NCI-H2171 (cell line): ENCODE results near the gene ARHGEF7.

ENCODE experiments used
- DNase-seq: peaks from one replicate; lab custom pipeline; 2025; lab: John Stamatoyannopoulos, UW

ARHGEF7 gene

DNA sequence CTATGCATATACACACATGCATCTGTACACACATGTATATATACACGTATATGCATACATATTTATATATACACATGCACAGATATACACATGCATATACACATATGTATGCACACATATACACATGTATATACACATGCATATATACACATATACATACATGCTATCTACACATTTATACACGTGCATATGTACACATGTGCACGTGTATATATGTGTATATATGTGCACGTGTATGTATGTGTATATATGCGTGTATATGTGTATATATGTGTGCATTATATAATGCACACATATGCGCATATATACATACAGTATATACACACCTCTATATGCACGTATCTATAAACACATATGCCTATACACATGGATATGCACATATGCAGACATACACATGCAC, 17.8 kb downstream of the ARHGEF7 start:
- DNase-seq: no peak

DNA sequence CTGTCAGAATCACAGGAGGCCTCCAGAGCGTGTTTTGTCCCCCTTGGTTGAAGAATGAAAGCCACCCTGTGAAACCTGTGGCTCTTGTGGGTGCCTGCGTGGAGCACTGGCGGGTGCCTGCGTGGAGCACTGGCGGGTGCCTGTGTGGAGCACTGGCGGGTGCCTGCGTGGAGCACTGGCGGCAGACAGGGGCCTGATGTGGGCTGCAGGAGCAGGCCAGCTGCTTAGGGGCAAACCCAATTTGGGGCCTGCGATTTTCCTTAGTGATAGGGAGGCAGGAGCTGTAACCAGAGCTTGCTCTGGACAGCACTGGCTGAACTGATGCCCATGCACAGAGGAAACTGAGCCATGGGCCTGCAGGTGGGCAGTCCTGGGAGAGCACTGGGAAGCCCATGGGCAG, 24.3 kb downstream of the ARHGEF7 start:
- DNase-seq: no peak

DNA sequence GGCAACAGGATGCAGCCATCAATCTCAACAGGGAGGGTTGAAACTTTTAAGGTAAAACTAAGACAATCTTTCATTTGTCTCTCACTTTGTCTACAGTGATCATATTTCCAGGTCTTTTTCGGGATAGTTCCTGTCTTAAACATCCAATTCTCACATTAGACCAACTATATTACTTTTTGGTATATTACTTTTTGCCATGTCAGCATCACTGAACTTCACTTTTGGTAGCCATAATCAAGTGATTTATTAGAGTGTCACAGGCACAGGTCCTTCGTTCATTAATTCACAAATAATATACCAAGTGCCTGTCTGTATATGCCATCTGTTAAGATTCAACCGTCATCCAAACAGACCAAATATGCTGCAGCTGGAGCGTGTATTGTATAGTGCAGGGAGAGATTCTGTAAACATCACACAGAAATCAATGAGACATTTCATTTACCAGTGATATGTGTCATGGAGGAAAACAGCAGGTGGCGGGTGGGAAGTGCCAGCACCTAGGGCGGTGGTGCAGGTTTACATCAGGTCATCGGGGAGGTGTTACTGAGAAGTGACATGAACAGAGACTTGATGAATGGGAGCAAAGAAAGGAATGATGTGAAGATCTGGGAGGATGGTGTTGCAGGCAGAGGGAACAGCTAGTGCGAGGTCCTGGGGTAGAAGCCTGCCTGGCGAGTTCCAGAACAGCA, 24.9 kb downstream of the ARHGEF7 start:
- peak; percentile 77 for DNase-seq

DNA sequence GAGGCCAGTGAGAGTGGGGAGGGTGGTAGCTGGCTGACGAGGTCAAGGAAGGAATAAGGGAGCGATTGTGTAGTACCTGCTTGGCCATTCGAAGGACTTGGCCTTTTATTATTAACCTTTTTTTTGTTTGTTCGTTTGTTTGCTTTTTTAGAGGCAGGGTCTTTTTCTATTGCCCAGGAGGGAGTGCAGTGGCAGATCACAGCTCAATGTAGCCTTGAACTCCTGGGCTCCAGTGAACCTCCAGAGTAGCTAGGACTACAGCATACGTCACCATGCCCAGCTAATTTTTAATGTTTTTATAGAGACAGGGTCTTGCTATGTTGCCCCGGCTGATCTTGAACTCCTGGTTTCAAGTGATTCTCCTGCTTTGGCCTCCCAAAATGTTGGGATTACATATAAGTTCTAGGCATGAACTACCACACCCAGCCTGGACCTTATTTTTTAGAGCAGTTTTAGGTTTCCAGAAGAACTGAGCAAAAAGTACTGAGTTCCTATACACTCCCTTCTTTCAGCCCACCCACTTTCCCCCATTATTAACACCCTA, 25.5 kb downstream of the ARHGEF7 start:
- DNase-seq: no peak

DNA sequence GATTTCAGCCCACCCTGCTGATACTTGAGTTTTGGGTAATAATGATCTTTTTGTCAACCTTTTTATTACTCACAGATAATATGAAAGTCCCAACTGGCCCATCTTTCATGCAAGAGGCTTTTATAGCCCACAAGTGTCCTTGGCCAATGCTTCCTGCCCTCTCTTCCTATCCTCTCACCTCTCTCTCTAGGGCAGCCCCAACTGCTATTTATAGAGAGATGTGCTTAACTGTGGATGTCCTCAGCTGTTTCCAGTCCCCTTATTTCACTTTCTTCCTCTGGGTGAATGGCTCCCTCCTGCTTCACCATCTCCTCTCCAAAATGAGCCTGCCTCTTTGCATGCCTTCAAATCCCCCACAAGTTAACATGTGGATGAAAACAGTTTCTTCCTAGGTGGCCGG, 27.4 kb downstream of the ARHGEF7 start:
- DNase-seq: no peak

DNA sequence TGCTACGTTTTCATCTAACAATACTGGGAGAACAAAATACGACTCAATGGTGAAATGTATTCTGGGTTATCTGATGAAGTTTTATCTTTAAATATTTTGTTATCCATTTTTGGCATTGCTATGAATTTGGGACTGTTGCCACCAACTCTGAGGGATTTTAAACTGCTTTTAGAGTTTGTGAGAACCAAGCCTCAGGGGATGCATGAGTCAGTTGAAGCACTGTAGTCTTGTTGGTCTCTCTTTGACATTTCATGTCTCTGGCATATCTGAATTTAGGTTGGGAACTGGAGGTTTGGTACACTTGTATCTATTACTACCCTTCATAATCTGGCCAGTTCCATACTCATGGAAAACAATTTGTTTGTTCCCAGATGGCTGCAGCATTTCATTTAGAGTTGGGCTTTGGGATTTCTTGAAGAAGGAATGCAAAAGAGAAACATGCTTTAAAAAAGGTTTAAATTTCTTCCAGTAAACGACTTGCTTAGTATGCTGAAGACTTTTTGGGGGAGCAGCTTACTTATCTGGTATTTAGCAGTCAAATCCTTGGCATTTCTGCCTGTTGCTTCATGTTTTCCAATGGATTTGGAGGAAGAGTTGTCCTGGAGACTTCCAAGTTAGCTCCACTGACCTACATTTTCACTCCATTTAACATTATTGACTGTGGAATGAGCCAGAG, 28.9 kb downstream of the ARHGEF7 start:
- DNase-seq: no peak

DNA sequence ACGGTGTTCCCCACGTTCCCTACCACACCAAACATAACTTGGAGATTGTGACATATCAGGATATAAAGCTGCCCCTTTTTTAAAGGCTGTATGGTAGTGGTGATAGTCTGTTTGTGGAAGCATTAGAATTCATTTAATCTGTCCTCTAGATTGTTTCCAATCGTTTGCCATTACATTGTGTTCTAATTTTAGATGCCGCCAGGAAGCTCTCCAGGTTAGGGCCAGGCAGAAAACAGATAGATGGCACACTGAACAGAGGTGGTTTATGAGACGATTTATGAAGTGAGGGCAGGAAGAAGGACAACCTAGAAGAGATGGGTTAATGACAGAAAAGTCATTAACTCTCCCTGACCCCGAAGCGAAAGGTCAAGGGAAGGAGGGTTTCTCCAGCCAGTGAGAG, 30.0 kb downstream of the ARHGEF7 start:
- DNase-seq: no peak

DNA sequence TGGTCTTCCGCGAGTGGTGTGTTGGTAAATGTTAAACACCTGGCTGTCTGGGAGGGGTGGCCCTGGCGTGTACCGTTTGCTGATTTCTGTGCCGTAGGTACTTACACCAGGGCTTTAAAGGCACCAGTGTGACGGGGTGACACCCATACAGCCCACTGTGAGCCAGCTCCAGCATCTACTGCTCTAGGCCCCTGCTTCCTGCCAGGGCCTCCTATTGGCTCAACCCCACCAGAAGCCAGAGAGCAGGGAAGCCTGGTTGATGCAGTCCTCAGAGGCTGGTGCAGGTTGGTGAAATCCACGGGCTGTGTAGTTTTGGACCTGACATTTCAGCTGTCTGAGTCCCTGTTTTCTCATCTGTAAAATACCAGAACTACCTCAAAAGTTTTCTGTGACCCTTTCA, 30.4 kb downstream of the ARHGEF7 start:
- DNase-seq: no peak

DNA sequence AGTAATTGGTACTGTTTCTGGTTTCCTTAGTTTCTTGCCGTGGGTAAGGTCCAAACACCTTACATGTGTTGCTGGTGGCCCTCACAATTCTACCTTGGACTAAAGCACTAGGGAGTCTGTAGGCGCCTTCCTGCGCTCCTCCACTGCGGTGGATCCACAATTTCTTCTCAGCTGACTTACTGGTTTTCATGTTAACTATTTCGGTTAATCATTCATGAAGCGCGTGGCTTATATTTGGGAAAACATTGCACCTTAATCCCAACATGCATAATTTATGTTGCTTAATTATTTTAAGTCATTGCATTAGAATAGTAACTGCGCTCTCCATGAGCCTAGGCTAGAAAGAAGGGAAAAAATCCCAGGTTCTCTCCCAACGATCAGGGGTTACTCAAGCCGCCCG, 37.7 kb downstream of the ARHGEF7 start:
- no peak for DNase-seq

DNA sequence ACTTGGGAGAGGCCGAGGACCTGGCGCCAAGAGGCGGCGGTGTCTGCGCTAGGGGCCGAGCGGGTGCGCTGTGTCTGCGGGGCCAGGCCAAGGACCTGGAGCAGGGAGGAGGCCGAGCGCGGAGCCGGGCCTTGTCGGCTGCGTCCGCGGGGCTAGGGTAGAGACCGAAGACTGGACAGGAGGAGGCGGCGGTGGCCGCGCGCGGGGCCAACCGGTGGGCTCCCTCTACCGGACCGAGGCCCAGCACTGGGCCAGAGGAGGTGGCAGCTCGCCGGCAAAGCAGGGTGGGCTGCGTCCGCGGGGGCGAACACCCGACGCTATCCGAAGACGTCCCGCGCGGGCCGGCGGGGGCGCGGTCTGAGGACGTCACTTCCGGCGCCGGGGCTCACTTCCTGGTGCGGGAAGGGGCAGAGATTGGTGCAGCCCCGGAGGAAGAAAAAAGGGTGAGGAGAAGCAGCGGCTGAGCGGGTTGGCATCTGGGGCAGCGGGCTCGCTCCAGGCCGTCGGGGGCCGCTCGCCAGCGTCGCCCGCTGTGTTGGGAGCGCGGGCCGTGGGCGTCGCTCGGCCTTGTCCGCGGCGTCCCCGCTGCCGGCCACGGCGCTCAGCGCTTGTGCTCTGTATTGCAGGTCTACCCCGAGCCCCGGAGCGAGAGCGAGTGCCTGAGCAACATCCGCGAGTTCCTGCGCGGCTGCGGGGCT, 38.3 kb downstream of the ARHGEF7 start:
- peak; percentile 84 for DNase-seq

DNA sequence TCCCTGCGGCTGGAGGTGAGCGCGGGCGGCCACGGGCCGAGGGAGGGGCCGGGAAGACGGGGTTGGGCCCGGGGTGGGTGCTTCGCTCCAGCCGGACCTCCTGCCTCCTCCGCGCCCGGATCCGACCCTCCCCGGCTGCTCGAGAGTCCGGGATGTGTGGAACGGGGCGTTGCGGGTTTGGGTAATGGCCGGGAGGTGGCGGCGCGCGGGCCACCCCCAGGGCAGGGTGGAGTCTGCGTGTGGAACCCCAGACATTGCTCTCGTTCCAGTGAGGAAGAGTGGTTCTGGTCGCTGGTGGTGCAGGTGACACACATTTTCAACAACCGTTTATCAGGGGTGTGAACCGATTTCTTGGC, 38.8 kb downstream of the ARHGEF7 start:
- DNase-seq: peak; percentile 24

DNA sequence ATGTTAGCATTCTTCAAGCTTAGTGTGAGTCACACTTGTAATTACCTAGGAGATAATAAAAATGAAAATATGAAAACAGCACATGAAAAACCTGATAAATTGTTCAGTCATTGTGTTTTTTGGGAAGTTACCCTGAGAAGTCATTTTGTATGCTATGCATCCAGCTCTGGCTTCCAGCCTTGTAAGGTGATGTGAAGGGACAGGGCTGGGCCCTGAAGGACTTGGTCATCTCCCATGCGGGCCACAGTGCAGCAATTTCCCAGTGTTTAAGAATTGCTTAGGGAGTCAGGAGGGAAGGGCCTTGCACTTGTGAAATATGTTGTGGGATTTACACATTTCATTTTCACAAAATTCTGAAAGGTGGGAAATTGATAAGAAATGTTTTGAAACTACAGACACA, 41.3 kb downstream of the ARHGEF7 start:
- DNase-seq: no peak

DNA sequence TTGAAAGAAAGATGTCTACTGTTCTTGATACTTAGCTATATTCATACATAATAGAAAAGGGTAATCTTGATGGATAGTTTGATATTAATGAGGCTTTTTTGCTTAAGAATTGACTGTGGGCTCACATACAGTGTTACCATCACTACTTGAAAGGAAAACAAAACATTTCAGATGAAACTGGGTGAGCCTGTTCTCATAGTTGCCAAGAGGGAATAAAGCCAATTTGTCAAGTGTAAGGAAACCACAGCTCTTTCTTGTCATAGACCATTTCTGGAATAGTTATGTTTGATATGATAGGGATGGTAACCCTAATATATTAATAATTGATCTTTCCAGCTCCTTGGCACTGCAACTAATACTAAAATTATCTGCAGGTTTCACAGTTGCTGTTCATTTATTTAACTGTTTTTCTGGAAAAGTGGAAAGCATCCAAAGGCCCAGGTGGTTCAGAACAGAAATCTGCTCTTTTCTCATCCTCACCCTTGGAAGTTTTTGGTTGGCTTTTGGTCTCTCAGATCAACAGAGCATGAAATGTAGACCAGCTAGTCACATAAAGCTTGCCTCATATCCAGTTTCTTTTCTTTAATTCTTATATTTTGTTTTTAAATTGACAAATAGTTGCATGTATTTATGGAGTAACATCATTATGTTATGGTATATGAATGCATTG, 43.2 kb downstream of the ARHGEF7 start:
- DNase-seq: no peak

DNA sequence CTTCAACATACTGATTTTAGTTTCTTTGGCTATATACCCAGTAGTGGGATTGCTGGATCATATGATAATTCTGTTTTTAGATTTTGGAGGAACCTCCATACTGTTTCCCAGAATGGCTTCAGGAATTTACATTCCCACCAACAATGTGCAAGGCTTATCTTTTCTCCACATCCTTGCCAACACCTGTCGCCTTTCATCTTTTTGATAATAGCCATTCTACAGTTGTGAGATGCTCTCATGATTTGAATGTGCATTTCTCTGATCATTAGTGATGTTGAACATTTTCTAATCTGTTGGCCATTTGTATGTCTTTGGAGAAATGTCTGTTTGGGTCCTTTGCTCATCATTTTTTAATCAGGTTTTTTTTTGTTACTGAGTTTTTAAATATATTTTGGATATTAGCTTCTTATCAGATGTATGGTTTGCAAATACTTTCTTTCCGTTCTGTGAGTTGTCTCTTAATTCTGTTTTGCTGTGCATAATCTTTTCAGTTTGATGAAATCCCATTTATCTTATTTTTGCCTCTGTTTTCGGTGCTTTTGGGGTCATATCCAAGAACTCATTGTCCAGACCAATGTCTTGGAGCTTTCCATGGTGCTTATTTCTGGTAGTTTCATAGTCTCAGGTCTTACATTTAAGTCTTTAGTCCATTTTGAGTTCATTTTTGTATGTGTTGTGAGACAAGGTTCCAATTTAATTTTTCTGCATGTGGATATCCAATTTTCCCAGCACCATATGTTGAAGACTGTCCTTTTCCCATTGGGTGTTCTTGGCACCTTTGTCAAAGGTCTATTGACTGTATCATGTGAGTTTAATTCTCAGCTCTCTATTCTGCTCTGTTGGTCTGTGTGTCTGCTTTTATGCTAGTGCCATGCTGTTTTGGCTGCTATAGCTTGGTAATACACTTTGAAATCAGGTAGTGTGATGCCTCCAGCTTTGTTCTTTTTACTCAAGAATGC, 44.5 kb downstream of the ARHGEF7 start:
- DNase-seq: no peak

DNA sequence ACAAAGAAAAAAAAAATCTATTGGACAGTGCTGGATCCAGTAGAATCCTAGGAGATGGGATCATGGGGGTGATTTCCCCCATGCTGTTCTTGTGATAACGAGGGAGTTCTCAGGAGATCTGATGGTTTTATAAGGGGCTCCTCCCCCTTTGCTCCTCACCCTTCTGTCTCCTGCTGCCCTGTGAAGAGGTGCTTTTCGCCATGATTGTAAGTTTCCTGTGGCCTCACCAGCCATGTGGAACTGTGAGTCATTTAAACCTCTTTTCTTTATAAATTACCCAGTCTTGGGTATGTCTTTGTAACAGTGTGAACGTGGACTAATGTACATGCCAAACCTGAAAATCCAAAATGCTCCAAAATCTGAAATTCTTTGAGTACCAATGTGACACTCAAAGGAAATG, 45.5 kb downstream of the ARHGEF7 start:
- no peak for DNase-seq

DNA sequence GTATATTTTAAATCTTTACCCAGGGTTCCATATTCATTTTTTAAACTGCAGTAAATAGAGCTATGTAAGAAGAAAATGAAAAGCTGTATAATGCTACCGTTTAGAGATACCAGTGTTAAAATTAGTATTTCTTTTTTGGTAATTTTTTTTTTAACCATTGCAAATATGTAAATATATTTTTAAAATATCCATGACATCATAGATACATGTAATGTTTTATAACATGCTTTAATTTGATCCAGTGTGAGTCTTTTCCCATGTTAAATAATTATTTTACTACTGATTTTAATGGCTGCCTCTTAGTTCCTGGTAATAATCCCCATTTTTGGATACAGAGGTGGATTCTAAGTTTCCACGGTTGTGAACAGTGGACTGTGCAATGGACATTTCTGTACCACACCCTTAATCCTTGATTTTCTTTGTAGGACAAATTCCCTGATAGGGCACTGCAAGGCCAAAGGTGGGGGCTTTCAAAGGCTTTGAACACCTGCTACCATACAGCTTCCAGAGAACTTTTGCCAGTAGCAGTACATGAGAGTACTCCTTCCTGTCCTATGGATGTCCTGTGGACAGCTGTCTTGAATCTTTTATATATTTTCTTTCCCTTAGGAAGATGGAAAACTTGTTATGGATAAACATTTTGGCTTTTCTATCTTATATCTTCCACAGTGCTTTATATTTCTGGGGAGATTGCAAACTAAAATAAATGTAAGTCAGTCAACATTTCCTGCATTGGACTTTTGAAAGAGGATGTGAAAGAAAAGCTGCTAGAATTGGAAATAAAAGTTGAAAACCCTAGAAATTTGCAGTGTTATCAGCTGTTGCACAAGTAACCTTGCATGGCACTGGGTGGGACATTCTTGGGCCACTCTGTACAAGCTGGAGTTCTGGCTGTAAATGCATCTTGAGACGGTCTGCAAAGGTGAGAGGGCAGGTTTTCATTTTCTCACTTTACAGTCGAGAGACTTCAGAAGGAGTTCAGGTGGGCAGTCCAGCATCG, 46.8 kb downstream of the ARHGEF7 start:
- no peak for DNase-seq

DNA sequence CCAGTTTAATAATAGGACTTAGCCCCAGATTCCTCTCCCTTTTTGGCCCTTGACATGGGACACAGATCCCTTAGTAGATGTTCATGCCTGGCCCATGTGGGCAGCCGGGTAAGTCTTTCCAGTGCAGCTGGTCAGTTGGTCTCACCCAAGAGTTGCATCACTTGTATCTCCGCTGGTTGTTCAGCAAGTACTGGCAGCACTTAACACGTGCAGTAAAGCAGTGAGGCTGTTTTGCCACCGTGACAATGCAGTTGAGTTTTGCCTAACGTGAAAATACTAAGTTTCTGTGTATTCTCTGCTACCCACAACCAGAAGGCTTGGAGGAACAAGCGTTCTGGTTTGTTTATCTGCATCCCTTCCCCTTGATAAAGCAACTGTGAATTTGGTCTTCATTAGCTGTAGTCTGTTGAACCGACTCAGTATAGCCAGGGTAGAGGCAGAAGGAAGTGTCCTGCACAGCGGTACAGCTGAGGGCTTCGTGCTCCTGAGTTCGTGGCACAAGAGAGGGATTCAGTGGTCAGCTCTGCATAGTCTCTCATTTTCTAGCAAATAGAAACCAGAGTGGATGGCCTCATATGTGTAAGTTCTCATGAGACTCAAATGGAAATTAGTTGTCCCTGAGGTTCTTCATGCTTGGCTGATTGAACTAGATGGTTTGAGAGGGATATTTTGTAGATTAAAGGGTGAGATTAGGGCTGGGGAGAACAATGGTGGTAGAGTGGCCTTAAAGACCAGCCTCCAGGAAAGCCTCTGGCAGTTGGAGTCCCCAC, 50.3 kb downstream of the ARHGEF7 start:
- no peak for DNase-seq

DNA sequence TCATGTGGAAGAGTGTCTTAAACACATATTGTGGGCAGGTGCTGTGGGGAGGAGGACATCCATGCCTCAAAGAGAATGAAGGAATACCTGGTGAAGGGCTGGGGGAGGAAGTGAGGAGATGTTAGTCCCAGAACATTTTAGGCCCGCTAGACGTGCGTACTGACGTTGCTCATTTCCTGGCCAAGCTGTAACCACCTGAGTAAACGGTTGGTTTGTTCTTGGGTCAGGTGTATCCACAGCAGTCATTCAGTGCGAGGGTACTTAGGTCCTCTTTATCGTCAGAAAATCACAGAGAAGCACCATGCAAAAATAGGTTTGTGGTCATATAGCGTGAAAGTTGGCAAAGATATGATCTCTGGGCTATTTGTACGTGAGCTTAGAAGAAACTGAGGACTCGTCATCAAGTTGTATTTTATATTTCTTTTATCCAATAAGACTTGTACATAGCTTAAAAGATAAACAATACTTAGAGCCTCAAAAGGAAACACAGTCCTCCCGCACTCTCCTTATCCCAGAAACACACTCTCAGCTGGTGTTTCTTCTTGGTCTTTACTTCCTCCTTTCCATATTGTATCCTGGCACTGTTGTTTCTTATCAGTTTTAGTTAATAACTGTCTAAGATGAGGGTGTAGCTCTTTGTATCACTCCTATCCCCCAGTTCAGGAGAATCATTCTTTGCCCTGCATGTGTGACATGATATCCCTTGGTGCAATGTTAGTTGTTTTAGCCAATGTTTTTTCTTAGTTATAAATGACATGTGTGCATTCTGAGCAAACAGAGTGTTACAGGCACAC, 52.0 kb downstream of the ARHGEF7 start:
- no peak for DNase-seq

DNA sequence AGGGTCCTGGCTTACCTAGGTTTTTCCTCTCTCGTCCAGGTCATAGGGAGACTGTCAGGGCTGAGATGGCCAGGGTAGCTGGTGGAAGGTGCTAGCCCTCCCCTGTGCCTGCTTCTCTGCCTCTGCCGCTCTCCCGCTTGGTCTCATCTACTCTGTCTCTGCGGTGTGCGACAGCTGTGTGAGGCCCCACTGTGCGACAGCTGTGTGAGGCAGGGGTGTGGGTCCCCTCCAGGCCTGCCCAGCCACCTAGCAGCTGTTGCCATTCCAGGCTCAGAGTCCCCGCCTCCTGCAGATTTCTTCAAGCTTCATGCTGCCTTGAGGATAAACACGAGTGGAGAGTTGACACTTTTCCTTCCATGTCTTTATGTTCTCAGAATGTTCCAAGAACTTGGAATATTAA, 53.0 kb downstream of the ARHGEF7 start:
- peak; percentile 53 for DNase-seq
